Measurements from ENCODE around the gene ALDH4A1.

Gene ALDH4A1

DNA sequence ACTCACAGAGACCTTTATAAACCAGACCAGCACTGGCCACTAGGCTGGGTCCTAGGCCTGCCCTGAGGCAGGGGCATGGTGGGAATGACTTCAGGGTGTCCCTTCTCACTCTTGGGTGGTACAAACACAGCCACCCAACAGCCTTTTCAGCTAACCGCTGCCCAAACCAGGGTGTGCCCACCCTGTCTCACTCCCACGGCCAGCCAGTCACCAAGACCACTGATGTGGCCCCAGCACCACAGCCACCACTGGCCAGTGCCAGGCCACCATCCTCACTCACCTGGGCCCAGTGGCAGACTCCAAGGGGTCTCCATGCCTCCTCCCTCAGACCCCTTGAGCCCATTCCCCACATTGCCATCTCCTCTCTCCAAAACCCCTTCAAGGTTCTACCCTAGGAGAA is 70.7 kb downstream of the ALDH4A1 start:
- in situ Hi-C loops (cut with HindIII; ENCODE audit: low pct_ligation_motif_present, low pct_unique_long_range_greater_than_20kb, low sequenced_read_pairs), result no loop called here
- DNase-seq, result no peak

DNA sequence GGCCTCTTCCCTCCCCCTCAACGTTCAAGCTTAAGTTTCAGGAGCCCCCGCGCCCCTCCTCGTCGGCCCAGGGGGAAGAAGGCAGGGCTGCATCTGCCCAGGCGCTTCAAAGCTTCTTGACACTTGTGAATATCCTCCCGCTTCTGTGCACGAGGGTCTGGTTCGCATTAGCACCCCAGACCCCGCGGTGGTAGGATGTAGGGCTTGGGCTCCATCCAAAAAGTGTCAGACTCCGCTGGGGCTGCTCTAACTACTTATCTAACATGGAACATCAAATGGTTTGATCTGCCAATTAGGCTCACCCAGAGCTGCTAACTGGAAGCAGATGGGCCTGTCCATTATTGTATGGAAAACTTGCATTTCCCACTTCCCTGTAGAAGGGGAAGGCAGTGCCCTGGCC is 71.8 kb downstream of the ALDH4A1 start:
- no peak for DNase-seq
- in situ Hi-C loops (cut with HindIII; ENCODE audit: low pct_ligation_motif_present, low pct_unique_long_range_greater_than_20kb, low sequenced_read_pairs), result no loop called here

DNA sequence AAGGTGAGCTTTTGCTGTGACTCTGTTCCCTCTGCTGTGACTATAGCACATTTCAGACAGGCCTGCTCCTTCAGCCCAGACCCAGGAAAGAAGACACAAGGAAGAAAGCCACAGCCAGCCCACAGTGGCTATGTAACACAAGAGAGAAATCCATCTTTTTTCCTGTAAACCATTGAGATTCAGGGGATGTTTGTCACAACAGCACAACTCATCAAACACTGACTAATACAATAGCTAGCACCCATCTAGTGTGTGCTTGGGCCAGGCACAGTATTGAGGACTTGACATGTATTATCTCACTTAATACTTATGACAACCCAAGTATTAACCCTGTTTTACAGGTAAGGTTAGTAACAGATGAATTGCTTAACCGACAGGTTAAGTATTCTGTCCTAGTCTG is 72.7 kb downstream of the ALDH4A1 start:
- in situ Hi-C loops (cut with HindIII; ENCODE audit: low pct_ligation_motif_present, low pct_unique_long_range_greater_than_20kb, low sequenced_read_pairs), result no loop called here
- no peak for DNase-seq

DNA sequence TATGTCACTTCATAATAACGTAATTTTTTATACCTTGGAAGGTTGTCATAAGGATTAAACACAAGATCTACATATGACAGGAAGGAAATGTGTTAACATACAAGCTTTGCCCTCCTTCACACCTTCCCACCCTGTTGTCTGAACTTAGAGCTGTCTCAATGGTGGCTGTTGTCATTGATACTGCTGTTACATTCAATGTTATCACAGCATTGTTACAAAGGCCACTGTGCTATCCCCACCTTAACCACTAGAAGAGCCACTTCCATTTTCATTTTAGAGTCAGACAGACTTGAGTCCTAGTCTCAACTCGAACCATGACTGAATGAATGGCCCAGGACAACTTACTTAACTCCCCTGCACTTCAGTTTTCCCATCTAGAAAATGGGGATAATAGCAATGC is 74.1 kb downstream of the ALDH4A1 start:
- no peak for DNase-seq
- in situ Hi-C loops (cut with HindIII; ENCODE audit: low pct_ligation_motif_present, low pct_unique_long_range_greater_than_20kb, low sequenced_read_pairs), result no loop called here

DNA sequence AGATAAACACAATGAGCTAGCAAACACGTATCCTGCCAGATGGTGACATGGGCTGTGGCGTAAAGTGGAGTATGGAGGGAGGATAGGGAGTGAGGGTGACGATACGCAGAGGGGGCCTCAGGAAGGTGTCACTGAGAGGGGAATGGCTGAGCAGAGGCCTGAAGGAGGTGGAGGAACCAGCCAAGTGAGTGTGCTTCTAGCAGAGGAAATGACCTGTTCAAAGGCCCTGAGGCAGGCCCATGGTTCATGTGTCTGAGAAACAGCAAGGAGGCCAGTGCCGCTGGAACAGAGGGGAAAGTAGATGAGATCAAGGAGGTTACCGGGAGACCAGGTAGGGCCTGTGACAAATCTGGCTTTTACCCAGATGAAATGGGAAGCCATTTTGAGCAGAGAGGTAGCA is 78.9 kb downstream of the ALDH4A1 start:
- in situ Hi-C loops (cut with HindIII; ENCODE audit: low pct_ligation_motif_present, low pct_unique_long_range_greater_than_20kb, low sequenced_read_pairs), result no loop called here
- no peak for DNase-seq

Measured in ACHN (cell line).